DND-41 (cell line): ENCODE data around the gene LSS.

Experiments
- CTCF ChIP-seq: IDR thresholded peaks from 2 replicates; pipeline ENCODE4 v1.5.1; 2012; ENCODE audit warnings: borderline replicate concordance, low read length, moderate library complexity, mild to moderate bottlenecking; ENCODE audit not compliant: poor library complexity, severe bottlenecking; ENCODE audit errors: extremely low read depth
- EZH2 ChIP-seq: IDR thresholded peaks from 3 replicates; pipeline ENCODE4 v1.6.1; 2012; ENCODE audit warnings: borderline replicate concordance, low read depth, mild to moderate bottlenecking, moderate library complexity, low read length, inconsistent platforms; ENCODE audit not compliant: severe bottlenecking

GRCh38 chr21:46255758-46256337 is 27.3 kb upstream of the LSS start:
- TF ChIP-seq CTCF (no peak), EZH2 (no peak)
